IPS-15b (cell line): ENCODE measurements around the gene SMARCA2.

ENCODE experiments used
- H3K27me3 ChIP-seq: one replicate; pipeline ENCODE4 v1.6.1; 2013; ENCODE audit warnings: low read length; ENCODE audit not compliant: control insufficient read depth, insufficient read depth
- H3K36me3 ChIP-seq: one replicate; pipeline ENCODE4 v1.6.1; 2013; ENCODE audit warnings: low read length; ENCODE audit not compliant: control insufficient read depth, insufficient read depth
- H3K4me1 ChIP-seq: one replicate; pipeline ENCODE4 v1.6.1; 2013; ENCODE audit warnings: mild to moderate bottlenecking, low read length; ENCODE audit not compliant: control insufficient read depth, insufficient read depth
- H3K4me3 ChIP-seq: one replicate; pipeline ENCODE4 v1.5.1; 2013; ENCODE audit warnings: low read depth, low read length
- H3K9ac ChIP-seq: one replicate; pipeline ENCODE4 v1.6.1; 2013; ENCODE audit warnings: low read depth, mild to moderate bottlenecking, low read length
- H3K9me3 ChIP-seq: one replicate; pipeline ENCODE4 v1.6.1; 2013; ENCODE audit warnings: mild to moderate bottlenecking, low read length; ENCODE audit not compliant: control insufficient read depth, insufficient read depth

Gene SMARCA2

DNA sequence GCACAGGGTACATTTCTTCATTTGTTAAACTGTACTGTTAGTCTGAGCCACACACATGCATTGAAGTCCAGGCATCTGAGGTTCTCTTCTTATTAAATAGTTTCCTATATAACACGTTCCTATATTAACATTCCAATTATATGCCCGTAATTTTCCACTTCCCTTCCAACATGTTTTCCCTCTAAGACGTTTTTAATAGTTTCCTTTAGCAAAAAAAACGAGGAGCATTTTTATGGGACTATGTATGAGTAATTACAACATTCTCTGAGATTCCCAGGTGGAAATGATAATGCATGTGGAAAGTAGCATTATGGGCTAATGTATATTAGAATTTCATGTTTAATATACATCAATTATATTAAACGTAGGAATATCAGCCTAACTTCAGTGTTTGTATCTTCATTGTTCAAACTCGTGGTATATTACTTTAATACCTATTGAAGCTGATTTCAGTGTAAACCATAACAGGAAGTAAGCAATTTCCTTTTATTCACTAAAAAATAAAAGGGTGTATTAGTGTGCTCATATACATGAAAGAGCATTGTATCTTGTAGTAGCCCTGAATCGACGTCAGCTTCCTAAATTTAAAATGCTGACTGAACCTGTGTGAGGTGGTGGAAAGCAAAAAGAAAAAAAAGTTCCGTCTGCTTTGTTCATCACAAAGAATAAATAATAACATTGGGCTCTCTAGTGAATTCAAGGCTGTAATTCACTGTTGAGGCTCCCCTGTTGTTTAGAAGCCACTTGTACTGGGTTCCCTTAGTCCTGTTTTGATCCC lies 11.3 kb downstream of the SMARCA2 start:
- Histone ChIP-seq H3K27me3 (no peaks in the 10 kb centered on the region), H3K9me3 (no peaks in the 10 kb centered on the region), H3K36me3 (no peaks in the 10 kb centered on the region), H3K4me3 (no peak overlapping the region), H3K4me1 (peaks cover 8% of the 10 kb centered on the region), H3K9ac (no peak overlapping the region)

DNA sequence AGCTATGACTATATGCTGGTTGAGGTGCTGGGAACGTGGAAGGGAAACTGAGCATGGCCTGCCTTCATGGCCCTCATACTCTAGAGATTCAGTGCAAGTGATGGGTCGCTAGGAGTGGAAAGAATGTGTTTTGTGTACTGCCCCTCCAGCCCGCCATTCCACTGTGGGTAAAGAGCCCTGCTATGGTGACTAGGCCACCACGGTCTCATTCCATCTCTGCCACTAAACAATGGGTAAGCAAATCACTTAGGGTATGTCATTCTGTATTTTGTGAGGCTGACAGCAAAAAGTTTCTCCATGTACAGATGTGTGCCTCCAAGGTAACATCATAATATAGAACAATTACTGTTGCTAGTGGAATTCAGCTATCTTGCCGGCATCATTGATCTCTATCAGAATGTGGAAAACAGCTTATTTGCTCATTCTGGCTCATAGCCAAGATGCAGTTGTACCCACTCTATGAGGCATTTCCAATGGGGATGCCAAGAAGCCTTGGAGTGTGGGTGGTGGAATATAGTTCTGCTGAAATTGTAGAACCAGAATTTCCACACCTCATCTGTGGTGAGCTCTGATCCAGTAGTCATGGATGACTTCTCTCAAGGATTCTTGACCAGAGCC lies 12.5 kb downstream of the SMARCA2 start:
- H3K4me3 ChIP-seq = no peak overlapping the region
- no peaks in the 10 kb centered on the region for H3K9me3 ChIP-seq
- no peaks in the 10 kb centered on the region for H3K36me3 ChIP-seq
- peaks cover 8% of the 10 kb centered on the region for H3K4me1 ChIP-seq
- H3K27me3 ChIP-seq = no peaks in the 10 kb centered on the region
- H3K9ac ChIP-seq = no peak overlapping the region

DNA sequence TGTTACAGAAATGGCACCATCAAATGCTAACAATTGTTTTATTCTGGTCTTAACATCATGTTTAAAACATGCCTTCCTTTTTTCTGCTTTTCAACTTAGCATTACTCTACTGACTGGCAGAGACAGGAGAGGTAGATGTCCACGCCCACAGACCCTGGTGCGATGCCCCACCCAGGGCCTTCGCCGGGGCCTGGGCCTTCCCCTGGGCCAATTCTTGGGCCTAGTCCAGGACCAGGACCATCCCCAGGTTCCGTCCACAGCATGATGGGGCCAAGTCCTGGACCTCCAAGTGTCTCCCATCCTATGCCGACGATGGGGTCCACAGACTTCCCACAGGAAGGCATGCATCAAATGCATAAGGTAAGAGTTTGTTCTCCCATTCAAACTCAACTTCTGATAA lies 13.7 kb downstream of the SMARCA2 start:
- Histone ChIP-seq H3K9ac (no peak overlapping the region), H3K9me3 (no peaks in the 10 kb centered on the region), H3K4me1 (peaks cover 8% of the 10 kb centered on the region), H3K4me3 (no peak overlapping the region), H3K27me3 (no peaks in the 10 kb centered on the region), H3K36me3 (no peaks in the 10 kb centered on the region)

DNA sequence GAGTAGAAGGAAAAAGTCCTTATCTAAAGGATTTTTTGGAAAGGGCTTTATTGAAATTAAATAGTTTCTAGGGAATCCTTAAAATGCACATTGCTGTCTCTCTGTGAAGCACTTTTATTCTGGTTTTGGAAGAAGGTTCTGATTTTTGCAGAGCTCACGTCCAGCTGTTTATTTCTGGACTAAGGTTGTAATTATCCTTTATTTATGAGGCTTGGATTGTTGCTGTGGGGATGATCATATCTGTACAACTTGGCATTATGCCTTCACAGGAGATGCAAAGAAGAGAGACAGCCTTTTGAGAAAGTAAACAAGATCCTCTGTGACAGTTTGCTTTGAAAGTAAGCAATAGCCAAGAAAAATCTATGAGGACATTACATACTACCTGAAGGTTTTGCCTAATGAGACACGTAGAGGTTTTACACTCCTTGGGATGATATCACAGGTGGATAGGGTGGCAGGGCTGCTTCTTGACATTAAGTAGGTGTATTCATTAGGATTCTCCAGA lies 14.6 kb downstream of the SMARCA2 start:
- Histone ChIP-seq H3K4me3 (no peak overlapping the region), H3K27me3 (no peaks in the 10 kb centered on the region), H3K36me3 (no peaks in the 10 kb centered on the region), H3K9me3 (no peaks in the 10 kb centered on the region), H3K4me1 (peaks cover 6% of the 10 kb centered on the region), H3K9ac (no peak overlapping the region)

DNA sequence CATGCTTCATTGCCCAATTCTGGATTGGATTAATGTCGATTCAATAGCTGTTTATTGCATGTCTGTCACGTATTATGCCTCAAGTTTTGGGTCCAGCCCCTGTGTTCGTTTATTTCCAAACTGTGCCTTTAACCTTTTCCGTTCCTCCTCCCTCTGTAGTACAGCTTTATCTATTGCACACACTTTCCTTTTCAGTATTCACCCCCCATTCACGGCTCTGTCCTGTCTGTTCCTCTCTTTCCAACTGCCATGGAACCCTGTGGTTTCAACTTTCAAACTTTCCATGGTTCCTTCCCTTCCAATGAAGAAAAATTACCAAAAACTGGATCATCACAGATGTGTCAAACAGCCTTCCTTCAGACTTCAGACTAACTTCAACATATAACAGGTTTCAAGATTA lies 17.1 kb downstream of the SMARCA2 start:
- H3K9me3 ChIP-seq = no peaks in the 10 kb centered on the region
- no peak overlapping the region for H3K4me3 ChIP-seq
- H3K4me1 ChIP-seq = no peaks in the 10 kb centered on the region
- no peaks in the 10 kb centered on the region for H3K36me3 ChIP-seq
- no peaks in the 10 kb centered on the region for H3K27me3 ChIP-seq
- no peak overlapping the region for H3K9ac ChIP-seq

DNA sequence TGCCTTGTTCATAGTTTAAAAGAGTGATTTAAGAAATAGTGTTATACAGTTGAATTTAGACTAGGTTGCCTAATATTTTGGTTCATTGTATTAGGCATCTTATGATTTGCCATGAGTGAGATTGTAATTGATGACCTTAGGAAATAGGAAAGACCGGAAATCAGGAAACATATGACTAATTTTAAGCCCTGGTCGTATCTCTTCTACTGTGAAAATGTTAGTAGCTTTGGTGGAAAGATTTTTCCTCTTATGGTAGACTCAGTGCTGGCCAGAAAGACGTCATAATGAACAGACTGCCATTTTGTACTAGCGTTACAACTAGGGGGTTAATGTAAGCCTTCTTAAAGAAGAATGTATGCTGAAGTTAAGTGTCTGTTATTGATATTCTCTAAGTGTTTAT lies 21.7 kb downstream of the SMARCA2 start:
- H3K4me3 ChIP-seq = no peak overlapping the region
- H3K9ac ChIP-seq = no peak overlapping the region
- no peaks in the 10 kb centered on the region for H3K4me1 ChIP-seq
- H3K9me3 ChIP-seq = no peaks in the 10 kb centered on the region
- no peaks in the 10 kb centered on the region for H3K36me3 ChIP-seq
- H3K27me3 ChIP-seq = no peaks in the 10 kb centered on the region

DNA sequence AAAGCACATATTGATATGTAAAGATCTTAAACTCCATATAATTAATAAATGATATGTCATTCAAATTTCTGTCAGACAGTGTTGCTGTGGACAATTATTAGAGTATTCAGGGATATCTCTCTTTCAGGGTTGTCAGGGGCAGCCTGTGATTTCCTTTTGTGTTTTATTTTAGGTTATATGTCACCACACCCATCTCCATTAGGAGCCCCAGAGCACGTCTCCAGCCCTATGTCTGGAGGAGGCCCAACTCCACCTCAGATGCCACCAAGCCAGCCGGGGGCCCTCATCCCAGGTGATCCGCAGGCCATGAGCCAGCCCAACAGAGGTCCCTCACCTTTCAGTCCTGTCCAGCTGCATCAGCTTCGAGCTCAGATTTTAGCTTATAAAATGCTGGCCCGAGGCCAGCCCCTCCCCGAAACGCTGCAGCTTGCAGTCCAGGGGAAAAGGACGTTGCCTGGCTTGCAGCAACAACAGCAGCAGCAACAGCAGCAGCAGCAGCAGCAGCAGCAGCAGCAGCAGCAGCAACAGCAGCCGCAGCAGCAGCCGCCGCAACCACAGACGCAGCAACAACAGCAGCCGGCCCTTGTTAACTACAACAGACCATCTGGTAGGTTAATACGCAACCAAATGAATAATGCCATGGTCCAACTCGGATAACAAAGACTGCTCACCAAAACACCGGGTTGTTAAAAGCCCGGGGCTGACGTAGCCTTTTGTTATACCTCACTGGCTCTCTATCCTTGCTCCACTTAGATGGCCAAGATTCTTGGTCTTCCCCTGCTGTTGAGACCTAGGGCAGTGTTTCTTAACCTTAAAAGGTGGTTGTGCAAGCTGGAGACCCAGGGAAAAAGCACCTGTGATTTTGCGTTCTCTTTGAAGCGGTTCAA lies 24.4 kb downstream of the SMARCA2 start:
- Histone ChIP-seq H3K4me3 (no peak overlapping the region), H3K36me3 (no peaks in the 10 kb centered on the region), H3K9me3 (no peaks in the 10 kb centered on the region), H3K4me1 (no peaks in the 10 kb centered on the region), H3K27me3 (no peaks in the 10 kb centered on the region), H3K9ac (no peak overlapping the region)

DNA sequence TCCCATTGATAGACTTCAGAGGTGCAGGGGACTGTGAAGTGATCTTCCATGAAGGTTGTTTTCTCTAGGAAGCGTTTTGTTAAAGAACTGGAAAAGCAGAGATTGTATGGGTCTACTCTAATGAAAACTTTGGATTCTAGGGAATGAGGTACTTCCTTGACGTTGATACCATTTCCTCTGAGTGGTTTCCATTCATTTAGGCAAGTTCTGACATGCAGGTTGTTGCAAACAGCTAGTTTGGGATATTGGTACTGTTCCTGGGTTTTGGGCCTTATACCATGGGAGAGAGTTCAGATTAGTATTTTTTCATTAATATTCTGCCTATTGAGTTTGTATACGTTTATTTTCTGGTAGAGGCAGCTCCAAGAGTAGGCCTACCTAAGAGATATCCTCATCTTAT lies 25.7 kb downstream of the SMARCA2 start:
- Histone ChIP-seq H3K4me3 (no peak overlapping the region), H3K9ac (no peak overlapping the region), H3K27me3 (no peaks in the 10 kb centered on the region), H3K36me3 (no peaks in the 10 kb centered on the region), H3K4me1 (no peaks in the 10 kb centered on the region), H3K9me3 (no peaks in the 10 kb centered on the region)

DNA sequence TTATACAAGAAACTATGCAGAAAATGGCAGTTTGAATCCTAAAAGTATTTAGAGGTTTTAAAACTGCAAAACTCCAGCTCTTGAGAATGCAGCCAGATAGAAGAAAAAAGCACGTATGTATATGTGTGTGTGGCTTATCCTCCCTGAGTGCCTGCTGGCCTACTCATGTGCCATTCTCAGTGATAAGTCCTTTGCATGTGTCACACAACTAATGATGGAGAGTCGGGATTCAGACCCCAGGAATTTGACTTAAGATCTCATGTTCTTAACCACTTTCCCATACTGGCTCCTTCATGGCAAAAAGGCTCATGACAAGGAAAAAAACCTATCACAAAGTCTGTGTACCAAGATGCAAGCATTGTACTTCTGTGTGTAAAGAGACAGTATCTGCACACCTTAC lies 26.6 kb downstream of the SMARCA2 start:
- Histone ChIP-seq H3K9ac (no peak overlapping the region), H3K4me1 (no peaks in the 10 kb centered on the region), H3K9me3 (no peaks in the 10 kb centered on the region), H3K36me3 (no peaks in the 10 kb centered on the region), H3K27me3 (peaks cover 4% of the 10 kb centered on the region), H3K4me3 (no peak overlapping the region)

DNA sequence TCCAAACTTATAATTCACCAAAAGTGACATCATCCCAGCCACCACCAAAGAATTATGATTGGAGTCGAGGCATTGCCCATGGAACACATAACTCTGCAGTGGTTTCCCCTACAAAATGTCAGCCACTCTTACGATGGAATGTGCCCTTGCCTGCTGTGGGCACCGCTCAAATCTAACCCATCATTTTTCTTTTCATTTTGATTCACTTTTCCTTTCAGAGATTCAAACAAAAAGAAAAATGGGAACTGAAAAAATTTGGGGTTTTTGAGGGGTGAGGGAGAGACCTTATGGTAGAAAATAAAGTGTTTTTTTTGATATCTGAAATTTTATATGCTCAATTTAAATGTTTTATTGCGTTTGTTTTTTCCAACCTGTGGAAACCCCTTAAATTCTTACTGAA lies 28.1 kb downstream of the SMARCA2 start:
- Histone ChIP-seq H3K36me3 (no peaks in the 10 kb centered on the region), H3K4me3 (no peak overlapping the region), H3K9ac (no peak overlapping the region), H3K9me3 (no peaks in the 10 kb centered on the region), H3K4me1 (peaks cover 2% of the 10 kb centered on the region), H3K27me3 (peaks cover 4% of the 10 kb centered on the region)

DNA sequence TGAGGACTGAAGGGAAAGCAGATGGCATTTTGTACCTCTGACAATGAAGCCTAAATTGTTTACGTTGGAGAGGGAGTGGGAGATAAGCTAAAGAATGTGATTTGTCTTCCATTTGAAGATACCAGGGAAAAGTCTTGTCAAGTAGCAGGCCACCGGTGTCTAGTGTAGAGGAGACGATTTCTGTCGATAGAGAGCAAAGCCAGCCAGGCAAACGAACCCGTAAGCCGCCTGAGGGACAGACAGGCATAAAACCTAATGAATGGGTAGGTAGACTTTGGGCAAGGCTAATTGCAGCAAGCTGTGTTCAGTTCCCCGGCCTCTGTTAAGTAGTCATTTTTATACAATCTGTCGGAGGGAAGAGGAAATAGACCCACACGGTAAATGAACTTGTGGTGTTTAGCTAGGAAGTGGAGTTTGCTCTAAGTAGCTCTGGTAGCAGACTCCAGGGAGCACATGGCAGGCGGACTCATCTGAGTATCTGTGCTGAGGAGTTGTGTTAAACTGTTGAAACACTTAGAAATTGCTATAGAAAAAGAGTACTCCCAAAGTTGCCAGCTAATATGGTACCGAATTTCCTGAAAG lies 28.8 kb downstream of the SMARCA2 start:
- Histone ChIP-seq H3K36me3 (no peaks in the 10 kb centered on the region), H3K9ac (no peak overlapping the region), H3K4me1 (peaks cover 2% of the 10 kb centered on the region), H3K27me3 (peaks cover 4% of the 10 kb centered on the region), H3K9me3 (no peaks in the 10 kb centered on the region), H3K4me3 (no peak overlapping the region)
